Stimulated activated naive CD8-positive, alpha-beta T cell treated with anti-CD3 and anti-CD28 coated beads, Interleukin-15, amount 100 ng/mL, for 72 hours (primary cell): ENCODE measurements around the gene COPS6.

ENCODE experiments used
- ATAC-seq: fragments of 150-1000 bp; cut with Tn5 transposase; 2 replicates; pipeline ENCODE4 v1.10.0; 2021; ENCODE audit warnings: mild to moderate bottlenecking, moderate library complexity
- DNase-seq, 2 donors: peaks; one replicate each; pipeline ENCODE4 v3.0.0; 2021 to 2022
- H3K27ac Mint-ChIP-seq, 2 donors: one replicate each; pipeline ENCODE4 v1.8.0; 2022; ENCODE audit warnings: mild to moderate bottlenecking in 2 of 2, mixed read lengths in 2 of 2, moderate library complexity in 2 of 2
- H3K27me3 Mint-ChIP-seq: one replicate; pipeline ENCODE4 v1.8.0; 2022; ENCODE audit warnings: mixed read lengths
- H3K4me1 Mint-ChIP-seq: one replicate; pipeline ENCODE4 v1.8.0; 2022; ENCODE audit warnings: mild to moderate bottlenecking, mixed read lengths
- H3K4me3 Mint-ChIP-seq, 2 donors: one replicate each; pipeline ENCODE4 v1.8.0; 2022; ENCODE audit warnings: mild to moderate bottlenecking in 2 of 2, mixed read lengths in 2 of 2, moderate library complexity in 1 of 2
- H3K9me3 Mint-ChIP-seq, 2 donors: one replicate each; pipeline ENCODE4 v1.8.0; 2022; ENCODE audit warnings: mixed read lengths in 2 of 2

COPS6 gene

DNA sequence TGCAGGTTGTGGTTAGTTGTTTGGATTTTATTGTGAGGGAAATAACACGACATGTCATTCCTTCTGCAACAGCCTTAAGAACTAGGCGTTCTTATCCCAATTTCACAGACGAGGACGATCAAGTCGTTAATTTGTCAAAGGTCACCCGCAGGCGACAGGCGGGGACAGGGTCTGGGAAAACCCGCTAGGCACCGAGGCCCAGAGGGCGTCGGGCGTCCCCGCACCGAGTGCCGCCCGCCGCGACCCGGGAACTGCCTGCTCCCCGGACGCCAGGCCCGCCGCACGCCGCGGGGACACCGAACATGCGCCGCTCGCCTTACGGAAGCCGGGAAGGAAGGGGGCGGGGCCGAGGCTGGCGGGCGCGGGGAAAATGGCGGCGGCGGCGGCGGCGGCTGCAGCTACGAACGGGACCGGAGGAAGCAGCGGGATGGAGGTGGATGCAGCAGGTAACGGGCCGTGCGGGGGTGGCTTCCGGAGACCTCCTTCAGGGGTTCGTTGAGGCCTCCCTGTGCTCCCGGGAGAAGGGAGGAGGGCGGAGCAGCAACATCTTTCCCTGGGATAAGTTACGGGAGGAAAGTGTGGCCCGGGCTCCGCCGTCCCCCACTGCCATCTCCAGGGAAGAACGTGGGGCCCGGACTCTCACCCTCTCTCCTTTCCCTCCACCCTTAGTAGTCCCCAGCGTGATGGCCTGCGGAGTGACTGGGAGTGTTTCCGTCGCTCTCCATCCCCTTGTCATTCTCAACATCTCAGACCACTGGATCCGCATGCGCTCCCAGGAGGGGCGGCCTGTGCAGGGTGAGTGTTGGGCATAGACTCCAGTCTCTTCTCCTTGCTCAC lies at the start of gene COPS6:
TSS of gene COPS6 (plus strand) at position 349 of the 837 bp plus-strand sequence. CDS start at position 371, 22 bp downstream.
- ATAC-seq, result peak; percentile 68
- H3K4me3 Mint-ChIP-seq, result peak within 1 kb of the TSS; percentile 87 to 91
- H3K9me3 Mint-ChIP-seq, result no peaks in the 10 kb centered on the region

DNA sequence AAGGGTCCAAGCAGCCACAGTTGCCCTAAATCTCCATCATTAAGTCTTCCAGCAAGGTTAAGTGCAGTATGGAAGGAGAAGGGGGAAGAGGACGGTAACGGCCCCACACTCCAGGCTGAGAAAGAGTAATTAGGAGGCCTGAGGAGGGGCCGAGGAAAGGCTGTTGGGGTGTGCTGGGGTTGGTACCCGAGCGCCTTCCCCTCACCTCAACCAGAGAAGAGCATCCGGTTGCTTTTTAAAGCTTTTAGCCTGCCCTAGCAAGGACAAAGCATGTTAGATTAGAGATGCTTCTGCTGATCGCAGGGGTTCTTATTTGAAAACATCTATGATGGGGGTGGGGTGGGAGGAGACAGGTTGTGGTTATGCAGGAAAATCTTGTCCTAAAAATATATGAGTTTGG lies 48.2 kb upstream of the COPS6 start:
- H3K9me3 Mint-ChIP-seq, result no peaks in the 10 kb centered on the region
- H3K27ac Mint-ChIP-seq, result no peak overlapping the region
- H3K4me1 Mint-ChIP-seq, result peaks cover 21% of the 10 kb centered on the region
- H3K4me3 Mint-ChIP-seq, result peak overlapping the region in 1 of 2 donors; percentile 10
- ATAC-seq, result no peak
- no peaks in the 10 kb centered on the region for H3K27me3 Mint-ChIP-seq
- DNase-seq, result no peak

More for the DNA sequence above, at the start of gene COPS6:
- no peaks in the 10 kb centered on the region for H3K27me3 Mint-ChIP-seq
- peak within 1 kb of the TSS; percentile 54 to 95 for H3K27ac Mint-ChIP-seq
- H3K4me1 Mint-ChIP-seq, result peaks cover 61% of the 10 kb centered on the region
- DNase-seq, result peak; percentile 85 to 86

DNA sequence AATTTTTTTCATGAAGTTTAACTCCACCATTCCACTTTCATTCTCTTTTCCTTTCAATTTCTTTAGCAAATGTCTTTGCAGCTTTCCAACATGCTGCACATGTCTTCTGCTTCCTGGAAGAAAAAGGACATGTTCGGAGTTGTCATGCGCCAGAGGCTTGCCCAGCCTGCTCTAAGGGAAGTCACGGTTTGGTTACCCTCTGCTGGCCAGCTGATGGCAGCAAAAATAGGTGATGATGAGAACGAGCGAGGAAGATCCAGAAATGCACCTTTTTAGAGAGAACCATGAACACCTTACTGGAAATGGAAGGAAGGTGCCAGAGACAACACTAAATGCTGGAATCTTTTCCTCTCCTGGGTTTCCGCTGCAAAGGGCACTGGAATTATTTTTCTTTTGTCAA lies 44.1 kb upstream of the COPS6 start:
- Mint-ChIP-seq H3K27me3 (no peaks in the 10 kb centered on the region), H3K9me3 (no peaks in the 10 kb centered on the region), H3K27ac (no peak overlapping the region), H3K4me3 (no peak overlapping the region), H3K4me1 (peaks cover 19% of the 10 kb centered on the region)
- ATAC-seq (no peak), DNase-seq (no peak)

DNA sequence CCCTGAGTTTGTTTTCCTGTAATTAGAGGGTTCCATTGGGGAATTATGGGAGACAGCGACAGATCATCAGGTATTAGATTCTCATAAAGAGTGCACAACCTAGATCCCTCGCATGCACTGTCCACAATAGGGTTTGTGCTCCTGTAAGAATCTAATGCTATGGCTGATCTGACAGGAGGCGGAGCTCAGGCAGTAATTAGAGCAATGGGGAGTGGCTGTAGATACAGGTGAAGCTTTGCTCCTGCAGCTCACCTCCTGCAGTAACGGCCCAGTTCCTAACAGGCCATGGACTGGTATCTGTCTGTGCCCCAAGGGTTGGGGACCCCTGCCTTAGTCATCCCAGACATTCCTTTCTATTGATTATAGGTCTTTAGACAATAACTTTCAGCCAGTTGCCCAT lies 40.1 kb upstream of the COPS6 start:
- no peak overlapping the region for H3K27ac Mint-ChIP-seq
- H3K9me3 Mint-ChIP-seq, result no peaks in the 10 kb centered on the region
- peak overlapping the region in 1 of 2 donors; percentile 83 for H3K4me3 Mint-ChIP-seq
- no peak for DNase-seq
- no peaks in the 10 kb centered on the region for H3K27me3 Mint-ChIP-seq
- no peak for ATAC-seq
- peaks cover 22% of the 10 kb centered on the region for H3K4me1 Mint-ChIP-seq

DNA sequence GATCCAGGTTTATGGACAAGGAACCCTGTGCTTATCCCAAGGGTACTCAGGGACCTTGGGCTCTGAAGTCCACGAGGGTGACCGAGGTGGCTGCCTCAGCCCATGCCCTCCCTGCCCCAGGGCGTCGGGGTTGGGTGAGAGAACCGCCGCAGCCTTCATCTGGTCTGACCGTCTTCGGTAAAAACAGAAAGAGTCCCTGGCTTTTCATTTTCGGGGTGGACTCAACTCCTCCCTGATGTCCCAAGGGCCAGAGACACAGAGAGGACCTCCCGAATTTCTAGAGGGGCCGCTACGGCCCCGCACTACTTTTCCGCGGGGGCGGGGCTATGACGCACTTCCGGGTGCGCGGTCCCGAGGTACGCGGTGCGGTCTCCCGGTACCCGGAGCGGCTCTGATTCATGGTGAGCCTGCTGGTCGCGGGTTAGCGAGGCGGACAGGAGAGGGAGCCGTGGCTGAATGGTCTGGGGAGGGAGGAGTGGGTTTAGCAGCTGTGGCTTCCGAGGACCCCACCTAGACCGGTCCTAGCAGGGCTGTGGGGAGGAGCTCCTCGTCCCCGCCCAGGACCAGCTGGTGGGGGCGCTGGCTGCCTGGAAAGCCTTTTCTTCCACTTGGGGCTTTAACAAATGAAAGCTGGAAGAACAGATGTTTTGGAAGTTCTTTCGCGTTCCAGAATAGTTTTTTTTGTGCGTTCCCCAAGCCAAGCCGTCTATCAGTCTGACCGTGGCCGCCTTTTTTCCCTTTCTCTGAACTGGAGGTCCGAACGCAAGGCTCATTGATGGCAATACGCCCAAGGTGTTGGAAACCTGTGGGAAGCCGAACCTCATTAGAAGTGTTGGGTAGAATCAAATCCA lies 39.1 kb upstream of the COPS6 start, which contains the start of gene ZSCAN21:
TSS of gene ZSCAN21 (plus strand) at position 334 of the 851 bp plus-strand sequence. CDS start 7,233 bp downstream, outside the sequence.
- H3K4me1 Mint-ChIP-seq, result peaks cover 22% of the 10 kb centered on the region
- ATAC-seq (peak; percentile 96), DNase-seq (peak; percentile 77 to 82)
- H3K9me3 Mint-ChIP-seq, result no peaks in the 10 kb centered on the region
- no peaks in the 10 kb centered on the region for H3K27me3 Mint-ChIP-seq
- H3K4me3 Mint-ChIP-seq, result peak within 1 kb of the TSS; percentile 83 to 89
- peak within 1 kb of the TSS; percentile 22 to 82 for H3K27ac Mint-ChIP-seq

DNA sequence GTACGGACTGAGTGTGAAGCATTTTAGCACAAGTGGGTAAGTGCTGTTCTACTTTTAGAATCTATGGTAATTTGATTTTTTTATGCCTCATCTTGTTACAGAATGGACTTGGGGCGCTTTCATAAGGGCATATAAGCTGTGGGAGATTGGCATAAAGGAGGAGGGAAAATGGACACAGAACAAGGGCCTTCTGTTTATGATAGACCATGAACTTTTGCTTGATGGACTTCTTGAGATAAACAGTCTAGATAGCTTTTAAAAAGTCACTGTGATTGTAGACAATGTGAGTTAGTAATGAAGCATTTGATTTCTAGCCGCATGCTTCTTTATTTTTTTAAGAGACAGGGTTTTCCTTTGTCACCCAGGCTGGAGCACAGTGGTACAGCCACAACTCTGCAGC lies 37.2 kb upstream of the COPS6 start:
- DNase-seq (no peak), ATAC-seq (no peak)
- Mint-ChIP-seq H3K4me1 (peaks cover 22% of the 10 kb centered on the region), H3K27me3 (no peaks in the 10 kb centered on the region), H3K9me3 (no peaks in the 10 kb centered on the region), H3K4me3 (peak overlapping the region; percentile 16 to 19), H3K27ac (no peak overlapping the region)

DNA sequence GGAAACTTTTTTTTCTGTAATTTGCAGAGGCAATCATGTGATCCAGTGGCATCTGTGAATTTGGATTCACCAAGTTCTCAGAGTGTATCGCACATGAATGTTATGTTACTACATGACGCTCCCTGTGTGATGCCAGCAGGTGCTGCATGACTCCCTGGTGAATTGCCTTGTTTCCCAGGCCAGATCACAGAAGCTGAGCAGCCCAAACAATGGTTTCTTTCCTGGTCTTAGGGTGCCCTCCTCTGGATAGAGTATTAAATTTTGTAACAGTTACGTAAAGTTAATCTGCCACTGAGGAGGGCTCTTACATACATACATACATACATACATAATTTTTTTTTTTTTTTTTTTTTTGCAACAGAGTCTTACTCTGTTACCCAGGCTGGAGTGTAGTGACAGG lies 35.6 kb upstream of the COPS6 start:
- no peaks in the 10 kb centered on the region for H3K9me3 Mint-ChIP-seq
- peak; percentile 35 for ATAC-seq
- H3K27me3 Mint-ChIP-seq, result no peaks in the 10 kb centered on the region
- no peak overlapping the region for H3K4me3 Mint-ChIP-seq
- peak; percentile 18 to 27 for DNase-seq
- peaks cover 26% of the 10 kb centered on the region for H3K4me1 Mint-ChIP-seq
- H3K27ac Mint-ChIP-seq, result no peak overlapping the region

DNA sequence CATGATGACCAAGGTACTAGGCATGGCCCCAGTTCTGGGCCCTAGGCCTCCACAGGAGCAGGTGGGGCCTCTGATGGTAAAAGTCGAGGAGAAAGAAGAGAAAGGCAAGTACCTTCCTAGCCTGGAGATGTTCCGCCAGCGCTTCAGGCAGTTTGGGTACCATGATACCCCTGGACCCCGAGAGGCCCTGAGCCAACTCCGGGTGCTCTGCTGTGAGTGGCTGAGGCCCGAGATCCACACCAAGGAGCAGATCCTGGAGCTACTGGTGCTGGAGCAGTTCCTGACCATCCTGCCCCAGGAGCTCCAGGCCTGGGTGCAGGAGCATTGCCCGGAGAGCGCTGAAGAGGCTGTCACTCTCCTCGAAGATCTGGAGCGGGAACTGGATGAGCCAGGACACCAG lies 31.8 kb upstream of the COPS6 start:
- no peak for DNase-seq
- ATAC-seq, result no peak
- no peaks in the 10 kb centered on the region for H3K27me3 Mint-ChIP-seq
- H3K9me3 Mint-ChIP-seq, result no peaks in the 10 kb centered on the region
- peaks cover 6% of the 10 kb centered on the region for H3K4me1 Mint-ChIP-seq
- no peak overlapping the region for H3K4me3 Mint-ChIP-seq
- no peak overlapping the region for H3K27ac Mint-ChIP-seq

DNA sequence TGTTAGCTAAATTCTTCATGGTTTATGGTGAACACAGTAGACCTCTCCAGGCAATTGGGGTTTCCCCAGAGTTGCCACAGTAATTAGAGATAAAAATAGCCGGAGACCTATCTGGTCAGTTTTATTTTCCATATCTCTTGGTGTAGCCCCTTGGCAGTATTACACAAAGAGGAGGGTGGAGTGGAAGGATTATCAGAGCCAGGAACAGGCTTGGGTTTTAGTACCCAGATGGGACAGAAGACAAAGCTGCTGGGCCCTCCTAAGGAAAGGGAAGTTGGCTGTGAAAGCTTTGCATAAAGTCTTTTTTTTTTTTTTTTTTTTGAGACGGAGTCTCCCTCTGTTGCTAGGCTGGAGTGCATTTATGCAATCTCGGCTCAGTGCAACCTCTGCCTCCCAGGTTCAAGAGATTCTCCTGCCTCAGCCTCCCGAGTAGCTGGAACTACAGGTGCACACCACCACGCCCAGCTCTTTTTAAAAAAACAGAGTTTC lies 29.5 kb upstream of the COPS6 start:
- H3K27ac Mint-ChIP-seq, result no peak overlapping the region
- H3K4me1 Mint-ChIP-seq, result peaks cover 6% of the 10 kb centered on the region
- DNase-seq (no peak), ATAC-seq (no peak)
- no peaks in the 10 kb centered on the region for H3K27me3 Mint-ChIP-seq
- H3K9me3 Mint-ChIP-seq, result no peaks in the 10 kb centered on the region
- H3K4me3 Mint-ChIP-seq, result no peak overlapping the region

DNA sequence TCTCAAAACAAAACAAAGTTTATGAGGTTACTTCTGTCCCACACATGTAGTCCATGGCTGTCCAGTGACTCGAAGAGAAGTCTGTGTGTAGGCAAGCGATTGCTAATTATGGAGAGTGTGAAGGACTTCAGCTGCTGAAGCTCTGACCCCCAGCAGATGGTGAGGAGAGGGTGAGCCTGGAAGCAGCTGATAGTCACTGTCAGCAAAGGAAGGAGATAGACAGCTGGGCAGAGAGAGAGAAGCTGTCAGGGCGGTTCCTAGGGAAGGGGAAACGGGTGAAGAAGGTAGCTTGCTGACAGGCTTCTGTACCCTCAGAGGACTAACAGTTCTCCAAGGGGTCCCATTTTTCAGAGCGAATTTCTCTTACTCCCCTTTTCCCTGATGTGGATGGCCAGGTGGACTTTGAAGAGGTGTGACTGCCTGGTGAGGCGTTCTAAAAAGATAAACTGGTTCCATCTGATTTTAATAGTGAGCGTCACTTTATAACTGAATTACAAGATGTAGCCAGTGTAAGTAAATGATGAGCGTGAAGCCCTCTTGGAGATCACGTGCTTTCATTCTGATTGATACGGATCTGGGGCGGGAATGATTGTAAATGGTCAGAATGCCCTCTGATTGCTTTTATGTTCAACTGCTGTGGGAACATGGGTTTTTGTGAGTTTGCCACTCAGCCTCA lies 27.1 kb upstream of the COPS6 start:
- H3K27ac Mint-ChIP-seq, result peak overlapping the region; percentile 48 to 56
- no peaks in the 10 kb centered on the region for H3K9me3 Mint-ChIP-seq
- H3K4me3 Mint-ChIP-seq, result no peak overlapping the region
- ATAC-seq (no peak), DNase-seq (no peak)
- H3K27me3 Mint-ChIP-seq, result no peaks in the 10 kb centered on the region
- peaks cover 6% of the 10 kb centered on the region for H3K4me1 Mint-ChIP-seq

DNA sequence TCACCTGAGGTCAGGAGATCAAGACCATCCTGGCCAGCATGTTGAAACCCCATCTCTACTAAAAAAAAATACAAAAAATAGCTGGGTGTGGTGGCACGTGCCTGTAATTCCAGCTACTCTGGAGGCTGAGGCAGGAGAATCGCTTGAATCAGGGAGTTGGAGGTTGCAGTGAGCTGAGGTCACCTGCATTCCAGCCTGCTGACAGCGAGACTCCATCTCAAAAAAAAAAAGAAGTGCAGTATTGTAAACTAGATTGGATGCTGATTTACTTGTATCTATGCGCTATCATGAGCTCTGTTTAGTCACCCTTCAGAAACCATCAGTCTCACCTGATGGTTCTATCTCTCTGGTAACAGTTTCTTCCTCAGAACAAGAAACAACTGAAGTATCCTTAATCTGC lies 25.4 kb upstream of the COPS6 start:
- H3K4me1 Mint-ChIP-seq, result no peaks in the 10 kb centered on the region
- no peaks in the 10 kb centered on the region for H3K27me3 Mint-ChIP-seq
- H3K9me3 Mint-ChIP-seq, result no peaks in the 10 kb centered on the region
- no peak overlapping the region for H3K4me3 Mint-ChIP-seq
- no peak overlapping the region for H3K27ac Mint-ChIP-seq
- ATAC-seq (no peak), DNase-seq (no peak)

DNA sequence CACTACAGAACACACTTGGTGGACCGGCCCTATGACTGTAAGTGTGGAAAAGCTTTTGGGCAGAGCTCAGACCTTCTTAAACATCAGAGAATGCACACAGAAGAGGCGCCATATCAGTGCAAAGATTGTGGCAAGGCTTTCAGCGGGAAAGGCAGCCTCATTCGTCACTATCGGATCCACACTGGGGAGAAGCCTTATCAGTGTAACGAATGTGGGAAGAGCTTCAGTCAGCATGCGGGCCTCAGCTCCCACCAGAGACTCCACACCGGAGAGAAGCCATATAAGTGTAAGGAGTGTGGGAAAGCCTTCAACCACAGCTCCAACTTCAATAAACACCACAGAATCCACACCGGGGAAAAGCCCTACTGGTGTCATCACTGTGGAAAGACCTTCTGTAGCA lies 24.6 kb upstream of the COPS6 start:
- DNase-seq (no peak), ATAC-seq (no peak)
- Mint-ChIP-seq H3K9me3 (no peaks in the 10 kb centered on the region), H3K27me3 (no peaks in the 10 kb centered on the region), H3K4me3 (no peak overlapping the region), H3K4me1 (no peaks in the 10 kb centered on the region), H3K27ac (no peak overlapping the region)

DNA sequence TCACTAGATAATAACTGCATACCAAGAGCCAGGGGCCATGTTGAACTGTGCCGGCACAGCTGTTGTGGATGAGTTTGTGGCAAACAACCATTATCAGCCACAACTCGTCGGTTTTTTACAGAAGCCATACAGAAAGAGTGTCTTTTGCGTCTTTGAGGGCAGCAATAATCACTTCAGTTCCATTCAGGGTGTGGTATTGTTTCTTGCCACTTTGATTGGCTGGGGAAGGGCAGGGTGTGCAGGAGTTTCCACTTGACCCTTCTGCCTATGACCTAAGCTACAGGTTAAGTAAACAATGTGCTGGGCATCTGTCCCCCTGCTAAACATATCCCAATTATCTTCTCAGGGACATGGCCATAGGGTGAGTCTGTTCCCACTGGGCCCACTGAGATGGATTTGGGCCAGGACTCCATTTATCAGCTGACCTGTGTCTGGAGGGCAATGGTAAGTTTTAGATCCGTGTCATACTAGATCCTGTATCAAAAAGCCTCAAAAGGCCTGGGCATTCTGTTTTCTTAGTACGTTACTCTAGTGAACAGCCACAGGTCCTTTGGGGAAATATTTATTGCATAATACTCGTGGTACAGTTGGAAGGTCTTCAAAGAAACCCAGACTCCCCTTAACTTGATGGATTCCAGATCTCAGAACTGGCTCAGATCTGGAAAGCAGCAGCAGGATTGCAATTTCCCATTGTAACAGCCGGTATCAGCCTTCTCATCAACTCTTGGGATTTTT lies 23.1 kb upstream of the COPS6 start:
- ATAC-seq (no peak), DNase-seq (no peak)
- Mint-ChIP-seq H3K9me3 (peaks cover 0 to 9% of the 10 kb centered on the region in 2 donors), H3K27me3 (no peaks in the 10 kb centered on the region), H3K4me1 (no peaks in the 10 kb centered on the region), H3K27ac (no peak overlapping the region), H3K4me3 (no peak overlapping the region)

DNA sequence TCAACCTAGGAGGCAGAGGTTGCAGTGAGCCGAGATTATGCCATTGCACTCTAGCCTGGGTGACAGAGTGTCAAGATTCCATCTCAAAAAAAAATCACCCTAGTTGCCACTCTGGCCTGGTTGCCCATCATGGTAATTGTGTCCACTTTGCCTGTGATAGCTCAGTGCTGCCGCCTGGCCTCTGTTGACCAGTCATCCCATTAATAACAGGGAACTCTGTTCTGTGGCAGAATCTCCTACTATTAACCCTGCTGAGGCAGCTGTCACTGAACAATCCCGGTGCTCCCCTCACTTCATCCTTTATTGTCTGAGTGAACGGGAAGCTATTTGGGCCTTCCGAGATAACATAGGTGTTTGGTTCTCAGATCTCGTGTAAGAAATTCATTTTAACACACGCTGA lies 21.8 kb upstream of the COPS6 start:
- Mint-ChIP-seq H3K4me1 (no peaks in the 10 kb centered on the region), H3K4me3 (no peak overlapping the region), H3K9me3 (peaks cover 10 to 22% of the 10 kb centered on the region in 2 donors), H3K27ac (no peak overlapping the region), H3K27me3 (no peaks in the 10 kb centered on the region)
- ATAC-seq (no peak), DNase-seq (no peak)

DNA sequence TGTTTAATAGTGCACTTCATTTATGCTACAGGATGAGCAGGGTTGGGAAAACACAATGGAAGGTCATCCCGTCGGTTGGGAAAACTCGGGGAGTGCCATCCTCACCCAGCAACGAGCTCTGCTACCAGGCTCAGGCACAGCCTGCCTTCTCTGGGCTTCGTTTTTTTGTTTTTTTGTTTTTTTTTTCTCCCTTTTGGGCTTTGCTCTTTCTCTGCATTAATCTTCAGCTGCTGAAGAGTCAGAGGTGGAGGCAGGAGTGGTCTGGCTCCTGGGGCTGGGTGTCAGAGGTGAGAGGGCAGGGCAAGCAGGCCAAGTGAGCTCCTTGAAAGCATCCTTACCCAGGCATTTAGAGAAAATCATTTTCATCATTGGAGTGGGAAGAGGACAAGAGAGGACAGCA lies 18.8 kb upstream of the COPS6 start:
- H3K27me3 Mint-ChIP-seq, result no peaks in the 10 kb centered on the region
- H3K27ac Mint-ChIP-seq, result no peak overlapping the region
- H3K4me3 Mint-ChIP-seq, result no peak overlapping the region
- H3K4me1 Mint-ChIP-seq, result no peaks in the 10 kb centered on the region
- ATAC-seq (no peak), DNase-seq (no peak)
- peaks cover 27 to 33% of the 10 kb centered on the region in 2 donors for H3K9me3 Mint-ChIP-seq
